Femur (tissue), 1 donor: ENCODE measurements around the gene ARMC2.

Experiments
- DNase-seq: peaks from one replicate; pipeline ENCODE4 v3.0.0-alpha.2; 2017

The ARMC2 gene

DNA sequence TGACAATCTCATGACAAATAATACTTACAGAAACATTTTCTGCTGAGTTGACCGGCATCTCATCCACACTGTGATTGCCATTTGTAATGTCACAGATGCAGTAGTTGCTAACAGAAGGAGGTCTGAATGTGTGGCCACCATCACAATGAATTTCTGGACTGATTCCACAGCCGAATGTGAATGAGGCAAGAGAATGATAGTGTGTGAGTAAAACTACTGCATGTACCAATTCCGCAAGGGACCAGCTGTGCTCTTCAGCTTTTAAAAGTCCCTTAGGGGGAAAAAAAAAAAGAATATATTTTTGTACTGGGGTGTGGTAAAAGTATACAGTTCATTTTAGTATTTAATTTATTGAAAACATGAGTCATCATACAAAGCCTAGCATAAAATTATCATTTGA, 150.3 kb downstream of the ARMC2 start:
- DNase-seq: no peak

DNA sequence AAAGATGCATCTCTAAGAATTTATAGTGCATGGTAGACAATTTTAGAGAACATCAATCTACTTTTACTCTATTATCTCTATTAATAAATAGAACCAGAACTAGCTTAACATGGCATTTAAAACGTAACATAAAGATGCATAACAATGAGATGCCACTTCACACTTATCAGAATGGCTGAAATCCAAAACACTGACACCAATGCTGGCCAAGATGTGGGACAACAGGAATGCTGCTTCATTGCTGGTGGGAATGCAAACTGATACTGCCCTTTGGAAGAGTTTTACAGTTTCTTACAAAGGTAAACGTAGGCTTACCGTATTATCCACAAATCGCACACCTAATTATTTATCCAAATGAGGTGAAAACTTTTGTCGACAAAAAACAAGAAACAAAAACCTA, 151.2 kb downstream of the ARMC2 start:
- no peak for DNase-seq

DNA sequence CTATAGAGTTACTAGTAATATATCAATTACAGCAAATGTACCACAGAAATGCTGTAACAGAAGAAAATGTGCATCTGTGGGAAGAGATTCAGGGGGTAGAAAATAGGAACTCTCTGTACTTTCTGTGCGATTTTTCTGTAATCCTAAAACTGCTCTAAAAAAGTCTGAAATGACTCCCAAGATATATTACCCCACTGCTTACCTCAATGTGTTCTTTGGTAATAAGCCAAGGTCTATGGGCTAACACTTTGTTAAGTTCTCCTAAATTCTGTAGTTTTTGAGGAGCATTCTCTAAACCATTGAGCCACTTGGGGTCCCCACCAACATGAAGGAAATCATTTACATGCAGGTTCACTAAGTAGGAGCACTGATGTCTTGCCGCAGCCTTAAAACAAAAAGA, 152.1 kb downstream of the ARMC2 start:
- DNase-seq: no peak

DNA sequence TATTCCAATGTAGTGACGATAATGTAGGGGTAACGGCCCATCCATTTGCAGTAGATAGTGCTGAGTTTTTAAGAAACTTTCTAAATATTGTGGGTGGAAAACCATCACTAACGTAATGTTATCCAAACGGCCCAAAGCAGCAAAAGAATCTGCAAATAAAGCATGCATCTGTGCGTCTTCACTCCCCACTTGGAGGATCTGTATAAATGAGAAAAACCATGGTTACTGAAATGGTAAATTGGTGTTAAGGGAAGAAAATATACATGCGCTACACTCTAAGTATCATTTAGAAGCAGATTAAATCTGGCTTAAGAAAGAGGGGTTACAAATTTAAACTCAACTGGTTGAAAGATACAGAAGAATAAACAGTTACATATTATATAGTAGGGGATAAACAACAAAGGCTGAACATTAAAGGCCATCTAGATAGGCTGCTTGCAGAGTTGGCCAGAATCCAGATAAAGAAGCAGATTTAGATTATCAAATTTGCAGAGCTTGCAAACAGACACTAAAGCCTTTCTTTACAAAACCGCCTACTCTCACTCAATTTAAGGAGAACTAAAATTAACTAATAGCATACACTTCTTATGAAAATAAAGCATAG, 153.2 kb downstream of the ARMC2 start:
- no peak for DNase-seq

DNA sequence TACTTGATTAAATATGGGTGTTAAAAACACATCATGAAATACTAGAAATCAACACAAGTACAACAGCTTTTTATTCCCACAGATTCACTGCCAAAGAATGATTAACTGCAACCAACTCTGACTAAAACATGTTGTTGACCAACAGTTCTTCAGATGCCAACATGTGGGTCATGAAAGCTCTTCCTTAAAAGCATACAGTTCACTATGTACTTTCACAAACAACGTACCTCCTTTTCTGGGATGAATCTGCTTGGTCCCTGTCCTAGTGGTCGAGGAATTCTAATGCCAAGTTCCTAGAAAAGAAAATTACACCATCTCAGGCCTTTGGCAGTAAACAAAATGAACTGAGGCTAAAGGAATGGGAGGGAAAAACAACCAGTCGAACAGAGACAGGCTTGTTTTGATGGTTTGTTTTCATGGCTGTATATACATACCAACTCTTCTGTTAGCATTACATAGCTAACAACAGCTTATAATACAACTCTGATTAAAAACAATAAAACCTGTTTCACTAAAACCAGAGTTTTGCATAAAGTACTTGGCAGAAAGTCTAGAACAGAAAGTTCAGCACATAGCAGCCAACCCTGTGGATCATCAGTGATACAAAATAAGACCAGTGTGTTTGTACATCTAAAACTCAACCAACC, 154.0 kb downstream of the ARMC2 start:
- no peak for DNase-seq

DNA sequence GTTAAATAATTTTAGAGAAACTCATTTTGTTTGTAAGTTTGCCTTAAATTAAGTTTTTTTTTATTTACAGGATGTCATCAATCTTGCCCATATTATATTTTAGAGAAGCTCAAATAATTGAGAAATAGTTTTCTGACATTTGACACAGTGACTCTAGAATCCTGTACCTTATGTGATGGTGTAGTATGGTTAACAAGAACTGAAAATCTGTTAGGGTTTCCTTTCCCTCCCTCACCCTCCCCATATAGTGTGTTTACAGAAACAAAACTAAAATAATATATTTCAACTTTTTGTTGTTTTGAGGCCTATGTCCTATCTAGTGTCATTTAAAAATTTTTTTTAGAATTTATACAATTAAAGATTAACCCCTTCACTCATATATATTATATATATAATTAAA, 154.7 kb downstream of the ARMC2 start:
- no peak for DNase-seq

DNA sequence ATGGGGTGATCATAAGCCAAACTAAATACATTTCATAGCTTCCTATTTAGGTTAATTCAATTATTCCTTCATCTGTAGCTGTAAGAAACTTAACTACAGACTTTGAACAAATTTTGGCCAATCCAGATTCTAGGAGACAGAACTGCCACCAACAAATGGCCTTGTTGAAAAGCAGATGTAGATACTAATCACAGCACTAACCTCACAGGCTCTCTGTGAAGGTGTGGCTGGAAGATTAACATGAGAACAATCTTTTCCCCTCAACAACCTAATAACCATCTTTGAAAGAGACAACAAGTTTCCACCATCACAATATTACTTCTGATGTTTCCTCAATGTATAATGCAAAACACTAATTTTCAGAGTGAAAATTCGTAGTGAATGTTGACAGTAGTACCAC, 158.6 kb downstream of the ARMC2 start:
- DNase-seq: no peak

DNA sequence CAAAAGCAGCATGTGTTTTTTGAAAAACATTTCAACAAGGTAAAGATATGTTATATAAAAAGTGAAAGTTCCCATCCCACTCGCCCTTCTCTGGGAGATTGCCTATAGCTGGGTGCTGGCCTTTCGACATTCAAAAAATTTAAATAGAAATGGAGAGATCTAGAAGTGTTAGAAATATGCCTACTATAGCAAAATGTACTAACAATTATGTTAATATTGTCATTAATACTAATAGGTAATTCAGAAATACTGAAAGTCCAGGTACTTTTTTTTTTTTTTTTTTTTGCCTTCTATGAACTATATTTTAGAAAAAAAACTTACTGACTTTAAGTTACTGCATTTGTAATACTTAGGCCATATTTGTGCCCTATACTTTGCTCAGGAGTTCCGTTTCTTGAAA, 159.3 kb downstream of the ARMC2 start:
- DNase-seq: no peak

DNA sequence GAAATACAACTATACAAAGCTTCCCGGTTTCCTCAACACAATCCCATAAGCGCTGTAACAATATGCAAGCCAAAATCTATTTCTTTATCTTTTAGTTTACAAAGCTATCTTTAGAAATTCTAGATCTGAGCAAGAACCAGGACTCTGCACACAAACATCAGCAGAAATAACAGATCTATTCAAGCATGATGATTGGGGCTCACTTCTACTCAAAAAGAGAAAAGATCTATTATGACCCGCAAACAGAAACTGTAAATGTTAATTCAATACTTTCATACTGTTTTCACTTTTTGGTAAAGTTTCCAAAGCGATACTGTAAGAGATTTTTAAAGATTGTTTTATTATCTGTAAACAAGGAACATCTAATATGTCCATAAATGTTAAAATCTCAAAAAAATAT, 159.8 kb downstream of the ARMC2 start:
- no peak for DNase-seq

DNA sequence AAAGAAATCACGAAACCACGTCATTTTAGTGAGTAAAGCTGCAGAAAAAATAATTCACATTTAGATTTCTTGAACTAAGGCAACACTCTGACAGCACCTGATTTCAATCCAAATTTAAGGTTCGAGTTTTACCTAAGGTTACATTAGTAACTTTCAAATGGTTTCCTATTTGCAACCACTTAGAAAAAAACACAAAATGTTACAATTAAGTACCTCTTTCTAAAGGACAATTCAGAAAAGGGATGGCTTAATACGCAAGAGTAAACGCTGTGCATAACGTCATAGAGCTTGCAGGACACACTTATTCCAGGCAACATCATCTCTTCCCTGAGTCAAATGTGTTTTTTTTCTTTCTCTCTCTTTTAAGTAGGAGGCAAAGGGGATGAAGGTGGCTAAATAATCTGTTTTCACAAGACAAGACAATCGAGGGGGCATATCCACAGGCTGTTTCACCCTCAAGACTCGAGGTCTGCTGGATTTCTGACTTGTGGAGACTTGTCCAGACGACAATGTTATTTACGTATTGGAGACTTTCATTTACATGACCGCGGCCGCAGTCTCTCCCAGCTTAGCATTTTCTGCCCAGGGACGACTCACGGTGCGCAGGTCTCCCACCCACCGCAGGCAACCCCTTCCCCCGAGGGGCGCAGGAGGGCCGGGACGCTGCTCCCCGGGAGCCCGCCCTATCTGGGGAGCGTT, 160.5 kb downstream of the ARMC2 start:
- DNase-seq: no peak

DNA sequence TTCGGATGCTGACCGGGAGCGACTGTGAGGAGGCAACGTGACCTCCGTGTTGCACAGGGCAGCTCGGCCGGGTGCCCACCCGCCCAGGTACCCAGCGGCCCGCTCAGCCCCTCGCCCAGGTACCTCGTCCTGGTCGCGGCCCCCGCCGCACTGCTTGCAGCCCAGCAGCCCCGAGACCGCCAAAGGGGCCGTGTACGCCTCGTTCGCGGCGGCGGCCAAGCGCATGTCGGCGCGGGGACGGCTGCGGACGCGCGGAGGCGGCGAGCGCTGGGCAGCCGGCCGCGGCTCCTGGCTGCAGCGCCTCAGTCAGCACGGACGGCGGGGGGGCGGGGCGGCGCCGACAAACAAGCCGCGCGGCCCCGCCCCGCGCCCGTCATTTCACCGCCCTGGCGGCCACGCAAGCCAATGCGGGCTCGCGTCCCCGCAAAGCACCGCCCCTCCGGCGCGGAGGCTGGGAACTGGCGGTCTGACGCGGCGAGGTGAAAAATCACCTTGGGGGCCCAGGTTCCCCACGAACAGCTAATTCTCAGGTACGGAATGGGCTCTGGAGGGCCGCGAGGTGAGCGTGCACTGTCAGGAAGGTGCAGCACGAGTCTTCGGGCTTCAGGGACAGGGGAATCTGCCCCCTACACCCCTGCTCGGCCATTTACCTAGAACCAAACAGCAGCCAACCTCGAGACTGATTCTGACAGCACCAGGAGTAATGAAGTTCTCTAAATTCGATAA, 161.2 kb downstream of the ARMC2 start:
- DNase-seq: peak; percentile 94

DNA sequence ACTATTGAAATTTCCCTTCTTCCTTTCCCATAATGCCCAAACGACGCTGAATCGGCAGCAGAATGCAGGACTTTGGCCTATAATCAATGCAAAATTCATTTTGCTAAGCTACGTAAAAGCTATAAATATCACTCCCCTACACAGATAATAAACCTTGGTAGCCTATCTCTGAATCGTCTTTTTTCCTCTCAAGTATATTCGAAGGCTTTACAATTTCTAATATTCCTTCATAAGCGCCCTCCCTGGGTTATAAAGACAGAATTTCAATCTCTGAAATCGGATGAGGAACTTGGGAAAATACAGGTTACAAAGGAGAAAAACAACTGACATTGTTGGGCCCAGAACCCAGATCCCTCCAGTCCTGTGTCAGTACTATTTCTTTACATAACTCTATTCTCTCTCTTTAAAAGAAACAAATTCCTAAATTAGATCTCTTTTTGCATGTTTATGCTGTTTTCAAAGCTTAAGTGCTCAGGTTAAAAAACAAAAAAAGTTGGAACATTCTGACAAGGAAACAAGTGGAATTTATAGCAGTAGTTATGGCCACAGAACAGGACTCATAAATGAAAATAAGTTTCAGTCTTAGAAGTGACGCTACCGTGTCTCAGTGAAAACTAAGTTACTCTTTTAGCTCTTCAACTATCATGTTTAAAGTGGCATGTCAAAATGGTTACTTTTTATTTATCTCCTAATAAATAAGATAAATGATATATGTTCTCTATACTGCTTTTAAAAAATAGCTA, 161.9 kb downstream of the ARMC2 start:
- DNase-seq: no peak

DNA sequence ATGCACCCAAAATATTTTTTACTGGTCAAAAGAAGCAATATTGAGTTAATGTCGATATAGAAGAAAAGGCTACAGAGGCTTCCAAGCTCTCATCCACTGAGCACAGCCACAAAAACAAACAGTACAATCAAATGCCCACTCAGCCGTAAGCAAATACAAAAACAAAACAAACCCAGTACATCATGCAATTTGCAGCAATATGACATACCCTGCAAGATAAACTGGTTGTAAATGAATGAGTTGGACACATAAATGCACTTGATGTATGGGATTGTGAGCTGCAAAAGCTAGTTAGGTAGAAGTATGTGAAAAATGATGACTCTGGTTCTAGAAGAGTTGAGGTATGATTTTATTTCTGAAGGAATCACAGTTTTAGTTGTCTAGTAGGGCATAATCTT, 162.5 kb downstream of the ARMC2 start:
- DNase-seq: no peak

DNA sequence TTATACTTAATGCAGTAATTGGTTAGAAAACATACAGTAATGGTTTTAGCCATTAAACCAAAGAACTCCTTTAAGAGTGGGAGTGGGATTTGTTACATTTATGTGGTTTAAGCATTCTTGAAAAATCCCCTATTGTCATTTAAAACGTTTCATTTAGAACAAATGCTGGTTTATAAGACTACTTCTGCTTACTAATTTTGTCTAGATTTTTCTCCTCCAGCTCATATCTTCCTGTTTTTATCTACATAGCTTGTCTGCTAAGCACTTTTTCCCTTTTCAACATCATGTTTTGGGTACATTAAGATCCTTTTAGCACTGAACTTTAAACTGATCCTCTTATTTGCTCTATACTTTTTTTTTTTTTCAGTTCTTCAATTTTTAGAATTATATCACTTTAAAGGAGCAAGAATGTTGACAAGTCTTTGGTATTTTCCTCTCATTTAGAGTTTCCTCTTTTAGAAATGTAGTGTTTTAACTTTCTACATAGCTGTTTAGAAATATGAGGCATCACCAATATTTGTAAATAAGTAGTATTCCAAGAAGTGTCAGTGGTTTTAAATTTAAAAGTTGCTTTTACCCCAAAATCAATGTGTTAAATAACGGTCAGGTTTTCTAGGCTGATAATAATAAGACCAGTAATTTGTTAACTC, 165.6 kb downstream of the ARMC2 start:
- no peak for DNase-seq

DNA sequence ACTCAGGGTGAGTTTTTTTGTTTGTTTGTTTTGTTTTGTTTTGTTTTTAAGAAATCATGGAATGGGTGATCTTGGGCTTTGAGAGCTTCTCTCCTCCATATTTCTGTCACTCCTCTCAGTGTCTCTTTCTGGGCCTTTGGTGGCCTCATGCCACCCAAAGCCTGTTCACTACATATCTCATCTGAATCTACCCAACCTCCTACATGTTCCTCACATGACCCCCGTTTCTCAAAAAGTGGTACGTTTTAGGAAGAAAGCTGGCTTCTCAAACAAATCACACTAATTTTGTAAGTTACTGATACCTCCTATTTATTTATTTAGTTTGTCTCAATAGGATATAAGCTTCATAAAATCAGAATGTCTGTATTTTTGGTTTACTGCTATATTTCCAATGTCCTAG, 166.4 kb downstream of the ARMC2 start:
- DNase-seq: no peak

DNA sequence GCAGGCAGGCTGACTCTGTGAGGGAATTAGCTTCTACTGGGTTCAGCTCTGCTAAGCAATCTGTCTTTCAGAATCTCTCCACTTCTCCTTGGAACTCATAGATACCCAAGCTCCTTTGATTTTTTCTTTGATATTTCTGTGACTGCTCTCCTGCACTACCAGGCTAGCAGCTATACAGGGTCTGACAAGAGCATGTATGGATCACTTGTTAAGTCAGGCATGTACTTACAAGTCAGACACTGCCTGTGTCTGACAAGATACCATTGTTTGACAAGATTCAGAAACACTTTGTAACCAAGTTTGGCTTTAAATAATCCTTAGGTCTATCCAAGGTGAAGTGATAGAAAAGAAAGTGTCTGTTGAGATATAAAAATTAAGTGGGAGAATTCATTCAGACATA, 167.0 kb downstream of the ARMC2 start:
- DNase-seq: no peak

DNA sequence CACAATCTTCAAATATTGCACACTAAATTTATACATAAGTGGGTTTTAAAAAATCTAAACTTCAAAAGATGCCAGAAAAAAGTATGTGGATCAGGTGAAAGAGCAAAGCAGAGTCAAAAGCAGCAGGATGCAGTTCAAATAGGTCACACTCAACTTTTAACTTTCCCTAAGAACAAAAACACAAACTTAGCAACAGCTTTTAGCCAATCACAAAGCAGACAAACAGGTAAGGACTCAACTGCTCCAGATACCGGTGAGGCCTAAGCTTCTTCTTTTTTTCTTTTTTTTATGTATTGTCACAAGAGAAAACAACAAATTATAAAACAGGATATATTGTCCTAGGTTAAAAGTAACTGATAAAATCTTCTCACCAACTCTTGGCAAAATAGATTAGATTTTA, 171.7 kb downstream of the ARMC2 start:
- no peak for DNase-seq

DNA sequence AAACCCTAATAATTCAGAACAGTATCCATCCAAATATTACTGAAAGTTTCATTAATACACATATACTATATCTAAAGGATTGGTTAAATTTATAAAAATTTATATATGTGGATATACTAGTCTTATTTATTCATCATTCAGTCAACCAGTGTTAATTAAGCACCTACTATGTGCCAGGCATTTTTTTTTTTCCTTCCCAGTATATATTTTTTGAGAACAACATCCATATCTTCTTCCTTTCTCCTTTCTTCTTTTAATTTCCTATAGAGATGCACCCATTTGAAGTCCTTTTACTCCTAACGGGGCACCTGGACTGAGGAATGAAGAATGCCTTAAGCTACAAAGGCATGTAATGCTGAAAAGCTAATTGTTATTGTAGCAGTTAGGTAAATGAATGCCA, 173.6 kb downstream of the ARMC2 start:
- DNase-seq: no peak

DNA sequence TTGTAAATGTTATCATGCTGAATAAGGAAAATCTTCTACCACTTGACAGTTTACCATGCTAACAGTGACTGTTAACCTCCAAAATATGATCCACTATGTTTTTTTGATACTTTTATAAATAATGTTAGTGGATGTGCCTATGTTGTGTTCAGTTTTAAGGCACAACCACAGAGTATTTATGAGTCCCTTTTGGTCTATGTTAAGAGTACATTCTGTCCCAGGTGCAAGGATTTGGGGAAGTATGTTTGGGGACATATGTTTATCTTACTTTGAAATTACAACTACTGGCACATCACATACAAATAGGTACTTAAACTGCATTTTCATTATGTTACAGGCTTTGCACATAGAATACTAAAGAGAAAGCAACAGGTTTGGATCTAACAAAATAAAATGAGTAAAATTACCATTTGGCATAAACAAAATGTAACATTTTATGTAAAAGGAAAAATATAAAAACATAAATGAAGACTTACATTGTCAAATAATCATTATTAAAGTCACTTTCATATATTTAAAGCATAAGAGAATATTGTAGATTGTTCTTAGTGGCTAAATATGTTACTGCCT, 175.2 kb downstream of the ARMC2 start:
- no peak for DNase-seq
